ENCODE results near the gene CECR2. TPM values are rescaled to one million over a fixed set of nuclear protein-coding genes. Genes with fewer than 3 reads are reported as not detected.

CECR2 gene
- total and polyA plus RNA-seq, 8 donors: 8.0 to 22.0 (median 17.1) TPM

GRCh38 chr22:17373855-17374254 lies 4.6 kb downstream of the CECR2 start:
- H3K4me3 ChIP-seq: no peak overlapping the region
- H3K9me3 ChIP-seq: no peaks in the 10 kb centered on the region
- peaks cover 0 to 14% of the 10 kb centered on the region in 2 donors for H3K4me1 ChIP-seq
- DNase-seq (no peak), ATAC-seq (no peak)
- TF ChIP-seq CTCF (IDR thresholded peaks at IDR 0.05): no peak
- no peak overlapping the region for H3K27ac ChIP-seq
- H3K36me3 ChIP-seq: no peaks in the 10 kb centered on the region
- peaks cover 7 to 54% of the 10 kb centered on the region in 2 donors for H3K27me3 ChIP-seq
- intact Hi-C loops (cut with DNase I): no loop called here

- Histone ChIP-seq H3K27ac (no peak overlapping the region), H3K36me3 (no peaks in the 10 kb centered on the region), H3K9me3 (no peaks in the 10 kb centered on the region), H3K27me3 (peaks cover 0 to 32% of the 10 kb centered on the region in 2 donors), H3K4me1 (peaks cover 0 to under 1% of the 10 kb centered on the region in 2 donors), H3K4me3 (no peak overlapping the region)
- DNase-seq: no peak
- no peak for ATAC-seq
- TF ChIP-seq CTCF (IDR thresholded peaks at IDR 0.05): no peak
- intact Hi-C loops (cut with DNase I): no loop called here
These were observed 6.8 kb downstream of the CECR2 start for GRCh38 chr22:17375914-17376614.

GRCh38 chr22:17376950-17377349 lies 7.7 kb downstream of the CECR2 start:
- no peak overlapping the region for H3K4me3 ChIP-seq
- peaks cover 0 to 7% of the 10 kb centered on the region in 2 donors for H3K4me1 ChIP-seq
- intact Hi-C loops (cut with DNase I): no loop called here
- DNase-seq: no peak
- ATAC-seq: no peak
- no peaks in the 10 kb centered on the region for H3K36me3 ChIP-seq
- H3K27ac ChIP-seq: no peak overlapping the region
- TF ChIP-seq CTCF (IDR thresholded peaks at IDR 0.05): no peak
- no peaks in the 10 kb centered on the region for H3K9me3 ChIP-seq
- H3K27me3 ChIP-seq: peaks cover 0 to 24% of the 10 kb centered on the region in 2 donors

GRCh38 chr22:17379944-17380343 lies 10.7 kb downstream of the CECR2 start:
- Histone ChIP-seq H3K36me3 (no peaks in the 10 kb centered on the region), H3K27me3 (no peaks in the 10 kb centered on the region), H3K4me1 (peaks cover 0 to 7% of the 10 kb centered on the region in 2 donors), H3K4me3 (no peak overlapping the region), H3K9me3 (peaks cover 0 to 2% of the 10 kb centered on the region in 2 donors), H3K27ac (no peak overlapping the region)
- no peak for TF ChIP-seq CTCF (IDR thresholded peaks at IDR 0.05)
- DNase-seq (no peak), ATAC-seq (no peak)
- intact Hi-C loops (cut with DNase I): no loop called here

- Histone ChIP-seq H3K9me3 (peaks cover 0 to 2% of the 10 kb centered on the region in 2 donors), H3K27me3 (no peaks in the 10 kb centered on the region), H3K4me1 (peaks cover 0 to 7% of the 10 kb centered on the region in 2 donors), H3K4me3 (no peak overlapping the region), H3K27ac (no peak overlapping the region), H3K36me3 (no peaks in the 10 kb centered on the region)
- intact Hi-C loops (cut with DNase I): no loop called here
- TF ChIP-seq CTCF (IDR thresholded peaks at IDR 0.05): no peak
- DNase-seq (no peak), ATAC-seq (no peak)
These were observed 11.3 kb downstream of the CECR2 start for GRCh38 chr22:17380359-17381087.

Data from left lung (tissue), 10 donors.